SK-N-SH (cell line): ENCODE data around the gene PALM.

Experiments used
- CTCF ChIP-seq: fragments of 200-600 bp; sonication (generic); IDR thresholded peaks from 2 replicates; pipeline ENCODE4 v1.6.1; 2017; ENCODE audit warnings: antibody characterized with exemption, mild to moderate bottlenecking, moderate library complexity
- EZH2phosphoT487 ChIP-seq: fragments of 200-600 bp; sonication (generic); IDR thresholded peaks from 2 replicates; pipeline ENCODE4 v1.6.1; 2017; ENCODE audit warnings: low read depth, mixed run types, mild to moderate bottlenecking, antibody characterized with exemption, moderate library complexity, borderline replicate concordance
- GATA2 ChIP-seq: sonication (generic); formaldehyde crosslinking; IDR thresholded peaks from 2 replicates; pipeline ENCODE4 v1.5.0; 2020; ENCODE audit warnings: mild to moderate bottlenecking, missing genetic modification reagents
- POLR2AphosphoS5 ChIP-seq: IDR thresholded peaks from 2 replicates; pipeline ENCODE4 v1.6.1; 2012; ENCODE audit warnings: low read depth, low read length
- RAD21 ChIP-seq: IDR thresholded peaks from 2 replicates; pipeline ENCODE4 v1.6.1; 2012; ENCODE audit warnings: mild to moderate bottlenecking, low read length
- RCOR1 ChIP-seq: fragments of 150-350 bp; IDR thresholded peaks from 2 replicates; pipeline ENCODE4 v1.6.1; 2017; ENCODE audit warnings: antibody characterized with exemption, low read length
- RFX5 ChIP-seq: IDR thresholded peaks from 2 replicates; pipeline ENCODE4 v1.6.1; 2012; ENCODE audit warnings: mild to moderate bottlenecking, improper control_type of control experiment, low read length
- SMC3 ChIP-seq: IDR thresholded peaks from 2 replicates; pipeline ENCODE4 v1.6.1; 2012; ENCODE audit warnings: low read depth, low read length, improper control_type of control experiment
- TAF1 ChIP-seq: IDR thresholded peaks from 2 replicates; pipeline ENCODE4 v1.6.1; 2012; ENCODE audit warnings: low read depth, mild to moderate bottlenecking, low read length, moderate library complexity, borderline replicate concordance
- TCF12 ChIP-seq: IDR thresholded peaks from 2 replicates; pipeline ENCODE4 v1.4.0; 2012
- TEAD4 ChIP-seq: IDR thresholded peaks from 2 replicates; pipeline ENCODE4 v1.4.0; 2012; ENCODE audit warnings: mild to moderate bottlenecking, borderline replicate concordance; ENCODE audit not compliant: insufficient read depth
- YY1 ChIP-seq: IDR thresholded peaks from 2 replicates; pipeline ENCODE4 v1.4.0; 2012; ENCODE audit warnings: low read depth, mild to moderate bottlenecking

DNA sequence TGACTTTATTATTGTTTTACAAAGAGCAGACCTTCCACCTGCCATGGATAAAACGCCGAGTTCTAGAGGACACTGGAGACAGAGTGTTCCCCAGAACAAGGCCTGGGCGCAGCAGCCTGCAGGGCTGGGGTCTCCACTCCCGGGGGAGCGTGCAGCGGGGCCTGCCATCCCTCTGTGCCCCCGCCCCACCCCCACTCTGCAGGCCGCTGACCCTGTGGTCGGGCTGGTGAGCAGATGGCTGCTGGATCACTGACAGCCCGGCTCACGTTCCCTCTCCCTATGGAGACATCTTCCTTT, 79.9 kb downstream of the PALM start:
- no peak for TF ChIP-seq CTCF
- no peak for TF ChIP-seq TAF1
- no peak for TF ChIP-seq YY1
- TF ChIP-seq RAD21: no peak
- TF ChIP-seq TEAD4: no peak
- no peak for TF ChIP-seq RCOR1
- no peak for TF ChIP-seq RFX5
- no peak for TF ChIP-seq EZH2phosphoT487
- TF ChIP-seq SMC3: no peak
- no peak for TF ChIP-seq TCF12
- TF ChIP-seq POLR2AphosphoS5: no peak
- TF ChIP-seq GATA2 (CRISPR knock-in tag): no peak
